ENCODE results near the gene SKIC3. TPM values are rescaled to one million over a fixed set of nuclear protein-coding genes. Genes with fewer than 3 reads are reported as not detected.

The SKIC3 gene
- polyA plus RNA-seq, 1 of the 3 experiments (the other 2 are of a cell fraction): 27.4 TPM

DNA sequence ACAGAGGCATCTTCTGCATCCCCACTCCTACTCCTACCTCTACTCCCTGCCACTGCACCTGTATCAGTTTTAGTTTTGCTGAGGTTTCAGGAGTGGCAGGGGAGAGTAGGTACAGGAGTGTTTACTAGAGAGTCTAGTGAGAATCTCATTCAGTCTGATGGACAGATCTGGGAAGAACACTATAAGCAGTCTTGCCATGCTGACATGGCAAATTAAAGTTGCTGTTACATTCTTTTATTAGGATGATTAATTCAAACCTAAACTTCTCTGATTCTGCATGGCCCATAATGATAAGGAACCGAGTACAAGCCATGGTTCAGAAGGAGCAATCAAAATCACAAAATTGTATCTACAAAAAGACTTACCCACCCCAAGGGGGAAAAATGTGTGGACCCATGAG lies 7.5 kb upstream of the SKIC3 start:
- WGBS (ENCODE audit: low lambda C conversion rate): 85% methylated on average over 1 of the region's 1 CpG
- H2AFZ ChIP-seq (ENCODE audit: low read depth): no peak overlapping the region
- H3K9ac ChIP-seq: no peak overlapping the region
- CTCF ChIA-PET: no interaction called here
- H3K4me3 ChIP-seq (ENCODE audit: low read depth in 2 of 2, low read length in 1 of 2): no peak overlapping the region
- no peak for DNase-seq
- H3K4me1 ChIP-seq (ENCODE audit: control insufficient read depth in 1 of 2, insufficient read depth in 2 of 2, low read depth in 1 of 2, low read length in 1 of 2): peaks cover 0 to 7% of the 10 kb centered on the region in 2 experiments; a peak in 3 of 4 replicates
- H3K27ac ChIP-seq (ENCODE audit: low read depth in 2 of 2, low read length in 1 of 2): no peak overlapping the region
- H3K36me3 ChIP-seq (replicated peaks in 1 of 2; ENCODE audit: control insufficient read depth in 1 of 2, insufficient read depth in 2 of 2, low read length in 1 of 2): peaks cover 5 to 9% of the 10 kb centered on the region in 2 experiments
- POLR2A ChIA-PET: no interaction called here
- H4K20me1 ChIP-seq (ENCODE audit: insufficient read depth): no peaks in the 10 kb centered on the region
- H3K9me3 ChIP-seq: no peaks in the 10 kb centered on the region
- H3K79me2 ChIP-seq (ENCODE audit: insufficient read depth): 0 out of 2 replicates have a peak, but pooled peaks cover 2% of the 10 kb centered on the region
- H3F3A ChIP-seq (replicated peaks; ENCODE audit: insufficient read depth): no peaks in the 10 kb centered on the region
- no peak for TF ChIP-seq SMC3 (IDR thresholded peaks at IDR 0.05; ENCODE audit: low read depth, low read length)
- TF ChIP-seq, protein P1, sequence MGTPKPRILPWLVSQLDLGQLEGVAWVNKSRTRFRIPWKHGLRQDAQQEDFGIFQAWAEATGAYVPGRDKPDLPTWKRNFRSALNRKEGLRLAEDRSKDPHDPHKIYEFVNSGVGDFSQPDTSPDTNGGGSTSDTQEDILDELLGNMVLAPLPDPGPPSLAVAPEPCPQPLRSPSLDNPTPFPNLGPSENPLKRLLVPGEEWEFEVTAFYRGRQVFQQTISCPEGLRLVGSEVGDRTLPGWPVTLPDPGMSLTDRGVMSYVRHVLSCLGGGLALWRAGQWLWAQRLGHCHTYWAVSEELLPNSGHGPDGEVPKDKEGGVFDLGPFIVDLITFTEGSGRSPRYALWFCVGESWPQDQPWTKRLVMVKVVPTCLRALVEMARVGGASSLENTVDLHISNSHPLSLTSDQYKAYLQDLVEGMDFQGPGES (IDR thresholded peaks at IDR 0.05; ENCODE audit: low read depth, low read length): no peak
- no peak for TF ChIP-seq MEF2A (IDR thresholded peaks at IDR 0.05; ENCODE audit: borderline replicate concordance, low read depth)
- no peak for TF ChIP-seq TEAD4 (IDR thresholded peaks at IDR 0.05; ENCODE audit: borderline replicate concordance, insufficient read depth)
- TF ChIP-seq POLR2AphosphoS5 (IDR thresholded peaks at IDR 0.05; ENCODE audit: low read depth, low read length): no peak
- TF ChIP-seq RAD21 (IDR thresholded peaks at IDR 0.05; ENCODE audit: low read length): no peak
- no peak for TF ChIP-seq RXRA (IDR thresholded peaks at IDR 0.05; ENCODE audit: borderline replicate concordance, low read depth)
- TF ChIP-seq JUND (IDR thresholded peaks at IDR 0.05): no peak
- no peak for TF ChIP-seq ELF1 (IDR thresholded peaks at IDR 0.05)
- TF ChIP-seq SIN3A (IDR thresholded peaks at IDR 0.05; ENCODE audit: borderline replicate concordance, low read depth, low read length): no peak
- TF ChIP-seq YY1 (IDR thresholded peaks at IDR 0.05; ENCODE audit: low read depth): no peak
- no peak for TF ChIP-seq EP300 (IDR thresholded peaks at IDR 0.05; ENCODE audit: borderline replicate concordance in 1 of 2, low read depth in 1 of 2, low read length in 1 of 2)
- no peak for TF ChIP-seq EZH2phosphoT487 (IDR thresholded peaks at IDR 0.05; ENCODE audit: borderline replicate concordance, low read depth)
- no peaks in the 10 kb centered on the region for H3K27me3 ChIP-seq (ENCODE audit: insufficient read depth)
- no peaks in the 10 kb centered on the region for H3K9me2 ChIP-seq
- H3K4me2 ChIP-seq: no peak overlapping the region

- Histone ChIP-seq H3K79me2 (ENCODE audit: insufficient read depth) (peaks cover 34% of the 10 kb centered on the region), H3K27ac (ENCODE audit: low read depth in 2 of 2, low read length in 1 of 2) (no peak overlapping the region), H4K20me1 (ENCODE audit: insufficient read depth) (no peaks in the 10 kb centered on the region), H3K9me3 (no peaks in the 10 kb centered on the region), H3K27me3 (ENCODE audit: insufficient read depth) (no peaks in the 10 kb centered on the region), H2AFZ (ENCODE audit: low read depth) (no peak overlapping the region), H3K9ac (no peak overlapping the region), H3K9me2 (no peaks in the 10 kb centered on the region), H3K36me3 (replicated peaks in 1 of 2; ENCODE audit: control insufficient read depth in 1 of 2, insufficient read depth in 2 of 2, low read length in 1 of 2) (peaks cover 3% of the 10 kb centered on the region in 2 experiments), H3K4me2 (no peak overlapping the region), H3K4me1 (ENCODE audit: control insufficient read depth in 1 of 2, insufficient read depth in 2 of 2, low read depth in 1 of 2, low read length in 1 of 2) (peaks cover 10 to 16% of the 10 kb centered on the region in 2 experiments; a peak in 3 of 4 replicates), H3F3A (replicated peaks; ENCODE audit: insufficient read depth) (no peaks in the 10 kb centered on the region), H3K4me3 (ENCODE audit: low read depth in 2 of 2, low read length in 1 of 2) (no peak overlapping the region)
- POLR2A ChIA-PET: no interaction called here
- CTCF ChIA-PET: interaction anchor here (1.0 kb wide), 1 partner anchor 267 kb away, joined by 3 read pairs; no protein-coding TSS in a partner anchor
- 90% methylated on average over 2 of the region's 2 CpGs for WGBS (ENCODE audit: low lambda C conversion rate)
- TF ChIP-seq RAD21 (IDR thresholded peaks at IDR 0.05; ENCODE audit: low read length) (no peak), EZH2phosphoT487 (IDR thresholded peaks at IDR 0.05; ENCODE audit: borderline replicate concordance, low read depth) (no peak), NFIC (IDR thresholded peaks at IDR 0.05; ENCODE audit: borderline replicate concordance) (no peak), GABPA (IDR thresholded peaks at IDR 0.05; ENCODE audit: low read depth) (no peak), MXI1 (IDR thresholded peaks at IDR 0.05; ENCODE audit: low read depth, low read length) (no peak), RCOR1 (IDR thresholded peaks at IDR 0.05; ENCODE audit: low read length) (no peak), FOSL2 (IDR thresholded peaks at IDR 0.05; ENCODE audit: borderline replicate concordance, low read depth) (no peak), RFX5 (IDR thresholded peaks at IDR 0.05; ENCODE audit: low read length) (no peak)
- no peak for DNase-seq
Observed at GRCh38 chr5:95557841-95558240, 3.1 kb upstream of the SKIC3 start.
